H9 (cell line): ENCODE measurements around the gene S100A3. TPM values are rescaled to one million over a fixed set of nuclear protein-coding genes. Genes with fewer than 3 reads are reported as not detected.

Source experiments
- DNase-seq: peaks from one replicate; pipeline ENCODE4 v3.0.0-alpha.2; 2017
- H2AFZ ChIP-seq: one replicate; pipeline ENCODE4 v1.6.1; 2013; ENCODE audit warnings: mild to moderate bottlenecking, low read length, control low read depth, moderate library complexity
- H2AK5ac ChIP-seq: 2 replicates; pipeline ENCODE4 v1.6.1; 2013; ENCODE audit warnings: low read length, control low read depth, mixed read lengths; ENCODE audit not compliant: insufficient read length
- H2BK120ac ChIP-seq: one replicate; pipeline ENCODE4 v1.6.1; 2013; ENCODE audit warnings: low read depth, mild to moderate bottlenecking, low read length, control low read depth, inconsistent platforms; ENCODE audit not compliant: poor library complexity, severe bottlenecking
- H2BK12ac ChIP-seq: 2 replicates; pipeline ENCODE4 v1.6.1; 2013; ENCODE audit warnings: low read length, control low read depth, mixed read lengths, low read depth; ENCODE audit not compliant: insufficient read length
- H2BK15ac ChIP-seq: 2 replicates; pipeline ENCODE4 v1.6.1; 2013; ENCODE audit warnings: low read depth, low read length, control low read depth
- H2BK20ac ChIP-seq: one replicate; pipeline ENCODE4 v1.6.1; 2013; ENCODE audit warnings: low read depth, mild to moderate bottlenecking, low read length, control low read depth, inconsistent platforms; ENCODE audit not compliant: poor library complexity, severe bottlenecking
- H2BK5ac ChIP-seq: 2 replicates; pipeline ENCODE4 v1.6.1; 2013; ENCODE audit warnings: low read length, control low read depth, mixed read lengths; ENCODE audit not compliant: insufficient read length
- H3K14ac ChIP-seq: 2 replicates; pipeline ENCODE4 v1.6.1; 2013; ENCODE audit warnings: low read length, control low read depth; ENCODE audit not compliant: insufficient read depth
- H3K18ac ChIP-seq: 2 replicates; pipeline ENCODE4 v1.6.1; 2013; ENCODE audit warnings: low read depth, mild to moderate bottlenecking, mixed read lengths, low read length, control low read depth; ENCODE audit not compliant: insufficient read length
- H3K23ac ChIP-seq: 2 replicates; pipeline ENCODE4 v1.6.1; 2013; ENCODE audit warnings: low read length, control low read depth, mixed read lengths, low read depth; ENCODE audit not compliant: insufficient read length
- H3K23me2 ChIP-seq: 2 replicates; pipeline ENCODE4 v1.6.1; 2013; ENCODE audit warnings: low read depth, mild to moderate bottlenecking, mixed read lengths, low read length, control low read depth; ENCODE audit not compliant: insufficient read length, poor library complexity, severe bottlenecking
- H3K27ac ChIP-seq: 2 replicates; pipeline ENCODE4 v1.5.1; 2013; ENCODE audit warnings: low read length, control low read depth, mixed read lengths, low read depth; ENCODE audit not compliant: insufficient read length
- H3K27me3 ChIP-seq: 2 replicates; pipeline ENCODE4 v1.6.1; 2013; ENCODE audit warnings: low read length, control low read depth, inconsistent platforms; ENCODE audit not compliant: insufficient read depth
- H3K4ac ChIP-seq: 2 replicates; pipeline ENCODE4 v1.6.1; 2013; ENCODE audit warnings: low read depth, mild to moderate bottlenecking, control low read depth, inconsistent platforms, low read length, moderate library complexity
- H3K4me1 ChIP-seq: 2 replicates; pipeline ENCODE4 v1.6.1; 2013; ENCODE audit warnings: low read length, control low read depth, inconsistent platforms; ENCODE audit not compliant: insufficient read depth
- H3K4me2 ChIP-seq: 2 replicates; pipeline ENCODE4 v1.6.1; 2013; ENCODE audit warnings: low read length, control low read depth, mixed read lengths; ENCODE audit not compliant: insufficient read length, insufficient read depth
- H3K56ac ChIP-seq: 2 replicates; pipeline ENCODE4 v1.6.1; 2013; ENCODE audit warnings: low read depth, mild to moderate bottlenecking, mixed read lengths, low read length, control low read depth; ENCODE audit not compliant: insufficient read length
- H3K79me1 ChIP-seq: 2 replicates; pipeline ENCODE4 v1.6.1; 2013; ENCODE audit warnings: low read depth, mild to moderate bottlenecking, moderate library complexity, low read length, control low read depth, inconsistent platforms; ENCODE audit not compliant: insufficient read depth, poor library complexity, severe bottlenecking
- H3K79me2 ChIP-seq: 2 replicates; pipeline ENCODE4 v1.6.1; 2013; ENCODE audit warnings: low read length, control low read depth, inconsistent platforms; ENCODE audit not compliant: insufficient read depth
- H3K9ac ChIP-seq: 2 replicates; pipeline ENCODE4 v1.6.1; 2013; ENCODE audit warnings: low read length, control low read depth, mixed read lengths; ENCODE audit not compliant: insufficient read length; ENCODE audit errors: extremely low read depth
- H3K9me3 ChIP-seq: one replicate; pipeline ENCODE4 v1.6.1; 2013; ENCODE audit warnings: low read depth, low read length, inconsistent platforms; ENCODE audit not compliant: control insufficient read depth
- H3T11ph ChIP-seq: one replicate; pipeline ENCODE4 v1.6.1; 2013; ENCODE audit warnings: mild to moderate bottlenecking, low read length, control low read depth, inconsistent platforms
- H4K20me1 ChIP-seq: one replicate; pipeline ENCODE4 v1.6.1; 2013; ENCODE audit not compliant: control insufficient read depth, insufficient read length, insufficient read depth
- H4K5ac ChIP-seq: 2 replicates; pipeline ENCODE4 v1.6.1; 2013; ENCODE audit warnings: low read depth, mild to moderate bottlenecking, mixed read lengths, low read length, control low read depth; ENCODE audit not compliant: insufficient read length
- H4K8ac ChIP-seq: replicated peaks from 2 replicates; pipeline ENCODE4 v1.6.1; 2013; ENCODE audit warnings: low read length, control low read depth, mixed read lengths, low read depth; ENCODE audit not compliant: insufficient read length
- H4K91ac ChIP-seq: 2 replicates; pipeline ENCODE4 v1.6.1; 2013; ENCODE audit warnings: low read depth, mild to moderate bottlenecking, moderate library complexity, mixed read lengths, low read length, control low read depth; ENCODE audit not compliant: insufficient read length
- H3K27ac Mint-ChIP-seq, 3 experiments: 2 replicates in 2 of 3; 3 replicates in 1 of 3; pipeline ENCODE4 v1.8.0; 2020 to 2021; ENCODE audit warnings: mixed read lengths in 3 of 3, mild to moderate bottlenecking in 1 of 3, moderate library complexity in 1 of 3
- H3K27me3 Mint-ChIP-seq: 2 replicates; pipeline ENCODE4 v1.8.0; 2021; ENCODE audit warnings: low read depth, mild to moderate bottlenecking, moderate library complexity, mixed read lengths
- H3K36me3 Mint-ChIP-seq, 3 experiments: 2 replicates in 2 of 3; 3 replicates in 1 of 3; pipeline ENCODE4 v1.8.0; 2020 to 2021; ENCODE audit warnings: low read depth in 3 of 3, mixed read lengths in 3 of 3; ENCODE audit not compliant: insufficient read depth in 1 of 3
- H3K4me1 Mint-ChIP-seq, 2 experiments: 2 replicates each; pipeline ENCODE4 v1.8.0; 2020; ENCODE audit warnings: mixed read lengths in 2 of 2
- H3K4me3 Mint-ChIP-seq, 2 experiments: 2 replicates in 1 of 2; 3 replicates in 1 of 2; pipeline ENCODE4 v1.8.0; 2020 to 2021; ENCODE audit warnings: mild to moderate bottlenecking in 2 of 2, mixed read lengths in 2 of 2, moderate library complexity in 1 of 2
- H3K9me3 Mint-ChIP-seq, 2 experiments: 2 replicates in 1 of 2; 3 replicates in 1 of 2; pipeline ENCODE4 v1.8.0; 2020; ENCODE audit warnings: mild to moderate bottlenecking in 2 of 2, mixed read lengths in 2 of 2, moderate library complexity in 1 of 2
- CTCF ChIP-seq: fragments of 200-600 bp; sonication (generic); conservative IDR thresholded peaks from 3 replicates; pipeline ENCODE4 v1.8.0; 2021; ENCODE audit warnings: antibody characterized with exemption, mild to moderate bottlenecking
- WGBS: extraction: QIAGEN DNeasy Blood & Tissue Kit; methylation state at CpG from one replicate; pipeline ENCODE4 v1.1.7; 2013; ENCODE audit warnings: missing lambda C conversion rate, low lambda C conversion rate, mixed read lengths; ENCODE audit not compliant: insufficient read length; ENCODE audit errors: extremely low coverage; 5-methylcytosine and 5-hydroxymethylcytosine counted together
- total RNA-seq: library from RNA; stranded (reverse); gene quantifications from 2 replicates; pipeline ENCODE4 v1.2.1, GENCODE V29; 2021

The S100A3 gene
- total RNA-seq, 1 experiment from 2014 or later: not detected

GRCh38 chr1:153563991-153564390, 14.9 kb upstream of the S100A3 start:
- Histone ChIP-seq H4K5ac (no peak overlapping the region), H3K4ac (no peak overlapping the region), H3K4me1 (peaks cover 7% of the 10 kb centered on the region; the same call in 1 of the 2 replicates), H4K91ac (no peak overlapping the region), H3K79me2 (no peaks in the 10 kb centered on the region), H2AFZ (no peak overlapping the region), H2BK15ac (no peak overlapping the region), H2BK20ac (no peak overlapping the region), H3K14ac (peak overlapping the region; percentile 13; the same call in 1 of the 2 replicates), H3K18ac (no peak overlapping the region), H2BK120ac (no peak overlapping the region), H3K27ac (no peak overlapping the region), H4K8ac (no peak overlapping the region), H4K20me1 (peaks cover 3% of the 10 kb centered on the region), H3K27me3 (no peaks in the 10 kb centered on the region), H2BK5ac (no peak overlapping the region), H3K4me2 (no peak overlapping the region), H3K9ac (no peak overlapping the region), H3K79me1 (no peaks in the 10 kb centered on the region), H2AK5ac (no peak overlapping the region), H3K23me2 (no peaks in the 10 kb centered on the region), H3T11ph (no peak overlapping the region), H3K9me3 (no peaks in the 10 kb centered on the region), H3K56ac (no peak overlapping the region), H3K23ac (no peak overlapping the region), H2BK12ac (no peak overlapping the region)
- Mint-ChIP-seq H3K4me3 (no peak overlapping the region), H3K36me3 (no peaks in the 10 kb centered on the region), H3K27ac (no peak overlapping the region), H3K9me3 (no peaks in the 10 kb centered on the region), H3K4me1 (peaks cover 31 to 33% of the 10 kb centered on the region in 2 experiments), H3K27me3 (peaks cover 6% of the 10 kb centered on the region)
- WGBS: no CpG with 5 or more reads among the region's 7 CpGs
- TF ChIP-seq CTCF: no peak
- peak; percentile 27 for DNase-seq
